DMS114 treated with DMSO at 0.1 percent for 48 hours (cell line): ENCODE data around the gene SEPTIN1.
"Not testable (repeated sequence)": the region's sequence is repeated elsewhere in the genome, so short reads cannot be mapped to it uniquely, and the experiment has no call there.

Source experiments
- DNase-seq: peaks from one replicate; lab custom pipeline; 2025; ENCODE audit not compliant: unreplicated experiment; lab: John Stamatoyannopoulos, UW

Gene SEPTIN1

DNA sequence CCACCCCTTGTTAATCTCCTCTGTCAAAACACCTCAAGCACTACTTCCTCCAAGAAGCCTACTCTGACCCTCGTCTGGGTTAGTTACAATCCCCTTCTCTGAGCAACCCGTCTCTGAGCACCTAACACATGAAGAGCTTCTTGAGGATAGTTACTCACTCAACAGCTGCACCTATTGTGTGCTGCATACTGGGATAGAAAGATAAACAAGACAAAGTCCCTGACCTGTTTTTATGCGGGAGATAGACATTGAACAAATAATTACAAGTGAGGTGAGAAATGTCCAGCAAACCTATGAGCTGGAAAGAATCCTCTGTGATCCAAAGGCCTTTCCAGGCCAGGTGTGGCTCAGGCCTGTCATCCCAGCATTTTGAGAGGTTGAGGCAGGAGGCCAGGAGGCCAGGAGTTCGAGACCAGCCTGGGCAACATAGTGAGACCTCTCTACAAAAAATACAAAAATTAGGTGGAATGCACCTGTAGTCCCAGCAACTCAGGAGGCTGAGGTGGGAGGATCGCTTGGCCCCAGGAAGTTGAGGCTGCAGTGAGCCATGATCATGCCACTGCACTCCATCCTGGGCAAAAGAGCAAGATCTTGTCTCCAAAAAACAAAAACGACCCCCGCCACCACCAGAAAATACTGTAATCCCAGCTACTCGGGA lies 19.5 kb upstream of the SEPTIN1 start:
- no peak for DNase-seq

DNA sequence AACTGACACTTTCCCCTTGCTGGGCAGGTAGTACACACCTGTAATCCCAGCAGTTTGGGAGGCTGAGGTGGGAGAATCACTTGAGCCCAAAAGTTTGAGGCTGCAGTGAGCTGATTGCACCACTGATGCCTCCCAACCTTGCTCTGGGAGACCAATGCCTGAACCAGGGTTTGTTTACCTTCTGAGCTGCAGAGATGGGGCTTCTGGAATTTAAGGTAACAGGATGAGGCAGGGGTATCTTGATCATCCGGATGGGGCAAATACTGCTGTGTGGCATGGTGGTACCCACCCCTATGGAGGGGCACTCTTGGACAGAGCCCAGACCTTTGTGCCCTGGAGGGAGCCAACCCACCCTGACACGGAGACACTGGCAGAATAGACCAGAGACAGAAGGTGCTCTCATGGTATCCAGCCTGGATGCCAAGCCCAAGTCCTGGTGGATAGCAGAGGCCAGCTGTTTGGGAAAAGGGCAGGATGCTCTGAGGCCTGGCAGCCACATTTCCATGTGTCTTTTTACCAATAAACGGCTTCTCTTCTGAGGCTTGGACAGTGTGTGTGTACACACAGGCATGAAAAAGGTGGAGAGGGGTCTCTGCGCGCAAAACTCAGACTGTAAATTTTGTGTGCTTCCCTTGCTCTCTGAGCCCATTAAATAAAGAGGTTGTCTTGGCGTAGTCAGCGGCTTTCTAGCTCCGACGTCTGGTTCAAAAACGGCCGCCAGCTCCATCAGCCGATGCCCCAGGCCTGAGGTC lies 17.2 kb upstream of the SEPTIN1 start:
- no peak for DNase-seq

DNA sequence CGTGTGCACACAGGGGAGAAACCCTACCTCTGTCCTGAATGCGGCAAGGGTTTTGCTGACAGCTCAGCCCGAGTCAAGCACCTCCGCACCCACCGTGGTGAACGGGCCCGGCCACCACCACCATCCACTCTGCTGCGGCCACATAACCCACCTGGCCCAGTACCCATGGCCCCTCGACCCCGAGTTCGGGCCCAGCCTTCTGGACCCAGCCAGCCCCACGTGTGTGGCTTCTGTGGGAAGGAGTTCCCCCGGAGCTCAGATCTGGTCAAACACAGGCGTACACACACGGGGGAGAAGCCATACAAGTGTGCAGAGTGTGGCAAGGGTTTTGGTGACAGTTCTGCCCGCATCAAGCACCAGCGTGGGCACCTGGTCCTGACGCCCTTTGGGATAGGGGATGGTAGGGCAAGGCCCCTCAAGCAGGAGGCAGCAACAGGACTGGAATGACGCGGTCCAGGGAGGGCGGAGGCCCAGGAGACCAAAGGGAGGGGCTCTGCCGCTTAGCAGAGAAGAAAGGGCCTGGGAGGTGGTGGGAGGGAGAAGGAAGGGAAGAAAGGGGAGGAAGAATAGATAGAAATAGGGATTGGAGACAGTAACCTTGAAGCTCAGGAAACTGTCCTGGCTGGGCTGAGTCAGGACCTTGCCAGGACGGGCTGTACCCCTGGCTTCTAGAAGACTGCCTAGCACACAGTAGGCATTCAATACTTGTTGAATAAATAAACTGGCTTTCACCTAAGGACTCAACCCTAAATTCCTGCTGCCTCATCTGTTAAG lies 16.5 kb upstream of the SEPTIN1 start:
- DNase-seq = no peak

DNA sequence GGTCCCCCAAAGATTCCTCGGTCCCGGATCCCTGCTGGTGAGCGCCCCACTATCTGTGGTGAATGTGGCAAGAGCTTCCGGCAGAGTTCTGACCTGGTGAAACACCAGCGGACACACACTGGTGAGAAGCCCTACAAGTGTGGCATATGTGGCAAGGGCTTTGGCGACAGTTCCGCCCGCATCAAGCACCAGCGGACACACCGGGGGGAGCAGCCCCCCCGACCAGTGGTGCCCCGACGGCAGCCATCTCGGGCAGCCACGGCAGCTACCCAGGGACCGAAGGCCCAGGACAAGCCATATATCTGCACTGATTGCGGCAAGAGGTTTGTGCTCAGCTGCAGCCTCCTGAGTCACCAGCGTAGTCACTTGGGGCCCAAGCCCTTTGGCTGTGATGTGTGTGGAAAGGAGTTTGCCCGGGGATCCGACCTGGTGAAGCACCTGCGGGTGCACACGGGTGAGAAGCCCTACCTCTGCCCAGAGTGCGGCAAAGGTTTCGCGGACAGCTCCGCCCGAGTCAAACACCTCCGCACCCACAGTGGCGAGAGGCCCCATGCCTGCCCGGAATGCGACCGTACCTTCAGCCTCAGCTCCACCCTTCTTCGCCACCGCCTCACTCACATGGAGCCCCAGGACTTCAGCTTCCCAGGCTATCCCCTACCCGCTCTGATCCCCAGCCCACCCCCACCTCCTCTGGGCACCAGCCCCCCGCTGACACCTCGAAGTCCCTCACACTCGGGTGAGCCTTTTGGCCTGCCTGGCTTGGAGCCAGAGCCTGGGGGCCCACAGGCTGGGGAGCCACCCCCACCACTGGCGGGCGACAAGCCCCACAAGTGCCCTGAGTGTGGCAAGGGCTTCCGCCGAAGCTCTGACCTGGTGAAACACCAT lies 15.7 kb upstream of the SEPTIN1 start:
- DNase-seq = no peak

DNA sequence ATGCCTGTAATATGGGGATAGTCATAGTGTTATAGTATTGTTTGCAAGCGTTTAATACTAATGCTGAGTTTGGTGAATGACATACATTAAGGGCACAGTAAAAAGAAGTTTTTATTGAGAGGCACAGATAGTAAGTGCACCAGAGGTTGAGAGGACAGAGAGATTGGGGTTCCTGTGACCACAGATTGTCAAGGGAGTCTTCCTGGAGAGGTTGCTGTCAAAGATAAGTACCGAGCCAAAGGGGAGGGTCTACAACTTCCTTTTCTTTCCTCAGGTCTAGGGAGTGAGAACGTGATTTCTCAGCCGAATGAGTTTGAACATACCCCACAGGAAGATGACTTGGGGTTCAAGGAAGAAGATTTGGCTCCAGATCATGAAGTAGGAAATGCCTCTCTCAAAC lies 14.7 kb upstream of the SEPTIN1 start:
- DNase-seq = no peak

DNA sequence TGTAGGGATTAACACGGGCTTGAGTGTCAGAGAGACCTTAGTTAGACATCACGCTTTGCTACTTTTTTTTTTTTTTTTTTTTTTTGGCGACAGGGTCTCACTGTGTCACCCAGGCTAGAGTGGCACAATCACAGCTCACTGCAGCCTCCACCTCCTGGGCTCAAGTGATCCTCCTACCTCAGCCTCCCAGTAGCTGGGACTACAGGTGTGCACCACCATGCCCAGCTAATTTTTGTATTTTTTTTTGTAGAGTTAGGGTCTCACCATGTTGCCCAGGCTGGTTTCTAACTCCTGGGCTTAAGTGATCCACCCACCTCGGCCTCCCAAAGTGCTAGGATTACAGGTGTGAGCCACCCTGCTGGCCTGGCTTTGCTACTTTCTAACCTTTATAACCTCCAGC lies 14.3 kb upstream of the SEPTIN1 start:
- DNase-seq = not testable (repeated sequence)

DNA sequence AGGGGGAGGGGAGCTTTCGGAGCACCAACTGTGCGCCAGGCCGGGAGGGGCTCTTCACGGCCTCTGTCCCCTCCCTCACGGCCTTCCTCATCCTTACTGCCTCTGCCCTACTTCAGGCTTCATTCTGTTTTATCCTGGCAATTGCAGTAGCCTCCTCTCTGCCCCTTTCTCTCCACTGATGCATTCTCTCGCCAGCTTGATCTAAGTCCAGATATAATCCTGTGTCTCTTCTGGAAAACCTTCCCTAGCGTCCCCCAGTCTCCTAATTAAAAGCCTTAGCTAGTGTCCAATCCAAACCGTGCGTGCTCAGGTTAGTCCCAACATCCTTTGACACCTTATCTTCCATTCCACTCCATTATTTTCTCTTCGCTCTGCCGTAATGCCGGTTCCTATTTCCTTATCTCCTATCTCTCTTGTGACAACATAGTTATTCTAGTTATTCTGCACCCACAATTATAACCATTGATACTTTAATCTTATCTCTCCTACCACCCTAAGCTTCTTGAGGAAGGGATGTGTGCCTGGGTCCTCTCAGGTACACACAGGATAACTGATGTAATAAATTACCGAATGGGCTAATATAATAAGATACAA lies 13.7 kb upstream of the SEPTIN1 start:
- no peak for DNase-seq

DNA sequence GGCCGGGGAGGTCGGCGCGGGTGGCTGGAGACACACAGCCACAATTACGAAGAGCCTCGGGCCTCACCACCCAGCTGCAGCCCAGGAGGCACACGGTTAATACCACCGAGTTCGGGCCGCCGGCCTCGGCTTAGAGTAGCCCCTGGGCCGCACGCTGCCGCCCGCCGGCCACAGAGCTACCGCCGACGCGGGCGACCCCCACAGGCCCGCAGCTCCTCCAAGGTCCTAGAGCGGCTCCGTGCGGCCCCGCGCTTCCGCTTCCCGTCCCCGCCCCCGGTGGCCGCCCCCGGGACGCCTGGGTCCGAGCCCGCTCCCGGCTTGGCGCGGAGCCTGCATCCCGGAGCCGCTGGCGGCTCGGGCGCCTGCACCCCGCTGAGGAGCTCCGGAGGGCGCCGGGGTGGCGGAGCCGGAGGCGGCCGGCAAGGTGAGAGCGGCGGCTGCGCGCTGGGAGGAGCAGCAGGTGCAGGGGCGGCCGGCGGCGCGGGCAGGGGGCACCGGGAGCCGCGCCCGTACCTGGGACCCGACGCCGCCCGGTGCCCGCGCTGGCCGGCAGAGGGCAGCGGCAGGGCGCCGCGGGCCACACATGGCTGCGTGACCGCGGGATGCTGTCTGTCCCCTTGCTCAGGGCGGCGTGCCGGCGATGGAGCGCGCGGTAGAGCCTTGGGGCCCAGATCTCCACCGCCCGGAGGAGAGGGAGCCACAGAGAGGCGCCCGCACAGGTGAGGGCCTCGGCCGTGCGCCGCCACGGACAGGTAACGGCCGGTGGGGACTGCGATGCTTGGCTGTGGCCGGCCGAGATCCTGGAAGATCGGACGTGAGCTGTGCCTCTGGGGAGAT lies 13.0 kb upstream of the SEPTIN1 start, which contains the start of gene ZNF48:
ZNF48 (plus strand) TSS at position 266 of the 837 bp plus-strand sequence; CDS start at position 641, 375 bp downstream.
- DNase-seq = peak; percentile 57

DNA sequence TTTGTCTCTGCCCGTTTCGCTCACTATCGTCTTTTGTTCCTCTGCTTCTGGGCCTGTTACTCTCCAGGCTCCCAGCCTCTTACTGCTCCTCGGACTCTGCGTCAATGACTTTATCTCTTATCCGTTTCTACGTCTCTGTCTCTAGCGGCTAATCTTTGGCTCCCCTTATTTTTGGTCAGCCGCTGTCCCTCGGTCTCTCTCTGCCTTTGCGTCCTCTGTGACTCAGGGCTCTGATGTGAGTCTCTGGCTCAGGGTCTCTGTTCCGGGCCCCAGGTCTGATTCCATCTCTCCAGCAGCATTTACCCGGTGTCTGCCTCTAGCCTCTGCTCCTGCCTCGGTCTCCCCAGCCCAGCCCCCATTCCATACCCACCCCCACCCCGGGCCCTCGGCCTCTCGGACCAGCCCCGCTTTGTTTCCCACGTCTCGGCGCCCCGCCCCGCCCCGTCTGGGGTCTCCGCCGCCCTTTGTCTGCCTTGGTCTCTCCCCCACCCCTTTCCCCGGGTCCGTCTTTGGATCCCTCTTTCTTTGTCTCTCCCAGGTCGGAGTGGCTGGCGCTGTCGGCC lies 12.3 kb upstream of the SEPTIN1 start:
- DNase-seq = no peak

DNA sequence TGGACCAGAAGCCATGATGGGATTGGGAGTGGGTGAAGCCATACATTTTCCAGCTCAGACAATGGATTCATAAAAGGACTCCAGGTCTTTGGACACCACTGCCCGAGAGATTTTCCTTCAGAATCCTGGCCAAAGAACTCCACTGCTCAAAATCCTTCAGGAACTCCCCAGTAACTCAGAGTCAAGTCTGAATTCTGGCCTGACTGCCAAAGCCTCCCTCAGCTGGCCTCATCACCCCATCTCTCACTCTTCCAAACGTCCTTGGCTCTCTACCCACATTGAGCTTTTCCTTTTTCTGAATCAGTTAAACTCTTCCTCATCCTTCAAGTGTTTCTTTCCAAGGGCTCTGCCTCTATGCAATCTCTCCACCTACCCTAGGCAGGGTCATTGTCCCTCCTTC lies 1.2 kb upstream of the SEPTIN1 start:
- DNase-seq = no peak

DNA sequence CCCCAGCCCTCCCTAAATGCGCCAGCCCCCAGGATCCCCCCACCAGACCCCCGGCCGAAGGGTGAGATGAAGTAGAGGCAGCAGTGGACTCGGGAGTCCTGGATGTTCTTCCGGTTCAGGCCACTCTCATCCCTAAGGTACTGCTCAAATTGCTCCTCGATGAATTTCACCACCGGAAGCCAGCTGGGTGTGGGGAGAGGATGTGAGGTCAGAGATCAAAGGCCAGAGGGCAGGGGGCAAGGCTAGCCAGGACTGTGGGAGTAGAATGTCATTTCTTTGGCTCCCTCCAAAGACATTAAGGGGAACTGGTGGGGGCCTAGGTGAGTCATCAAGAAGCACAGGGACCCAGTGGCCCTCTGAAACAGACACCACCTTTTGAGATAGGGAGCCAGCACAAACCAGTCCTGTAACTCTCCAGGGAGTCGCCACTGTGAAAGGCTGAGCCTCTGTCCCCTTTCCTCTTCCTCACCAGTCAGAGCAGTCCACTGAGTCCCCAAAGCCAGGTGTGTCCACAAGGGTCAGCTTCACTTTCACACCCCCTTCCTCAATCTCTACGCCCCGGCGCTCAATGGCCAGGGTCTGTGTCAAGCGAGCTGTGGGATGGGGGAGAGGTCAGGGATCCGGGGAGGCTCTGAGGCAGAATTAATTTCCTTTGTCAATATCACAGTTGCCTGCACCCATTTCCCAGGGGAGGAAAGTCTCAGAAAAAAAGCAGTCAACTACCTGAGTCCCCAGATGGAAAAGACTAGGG lies 895 bp downstream of the SEPTIN1 start:
- no peak for DNase-seq

DNA sequence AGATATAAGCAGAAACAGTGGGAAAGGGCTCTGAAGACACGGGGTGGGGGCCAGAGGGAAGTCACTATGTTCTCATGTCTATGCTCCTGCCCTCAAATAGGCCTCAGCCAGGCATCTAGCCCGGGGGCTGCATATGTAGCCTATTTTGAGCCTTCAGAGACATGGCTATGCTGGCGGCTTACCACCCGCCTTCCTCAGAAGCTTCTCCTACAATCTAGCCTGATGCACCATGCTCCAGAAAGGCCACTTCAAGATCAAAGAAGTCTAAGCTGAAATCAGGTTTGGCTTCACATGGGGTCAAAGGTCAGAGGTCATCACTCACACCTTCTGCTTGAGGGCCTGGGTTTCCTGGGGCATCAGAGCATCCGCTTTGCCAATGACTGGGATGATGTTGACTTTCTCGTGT lies 1.6 kb downstream of the SEPTIN1 start:
- DNase-seq = no peak

DNA sequence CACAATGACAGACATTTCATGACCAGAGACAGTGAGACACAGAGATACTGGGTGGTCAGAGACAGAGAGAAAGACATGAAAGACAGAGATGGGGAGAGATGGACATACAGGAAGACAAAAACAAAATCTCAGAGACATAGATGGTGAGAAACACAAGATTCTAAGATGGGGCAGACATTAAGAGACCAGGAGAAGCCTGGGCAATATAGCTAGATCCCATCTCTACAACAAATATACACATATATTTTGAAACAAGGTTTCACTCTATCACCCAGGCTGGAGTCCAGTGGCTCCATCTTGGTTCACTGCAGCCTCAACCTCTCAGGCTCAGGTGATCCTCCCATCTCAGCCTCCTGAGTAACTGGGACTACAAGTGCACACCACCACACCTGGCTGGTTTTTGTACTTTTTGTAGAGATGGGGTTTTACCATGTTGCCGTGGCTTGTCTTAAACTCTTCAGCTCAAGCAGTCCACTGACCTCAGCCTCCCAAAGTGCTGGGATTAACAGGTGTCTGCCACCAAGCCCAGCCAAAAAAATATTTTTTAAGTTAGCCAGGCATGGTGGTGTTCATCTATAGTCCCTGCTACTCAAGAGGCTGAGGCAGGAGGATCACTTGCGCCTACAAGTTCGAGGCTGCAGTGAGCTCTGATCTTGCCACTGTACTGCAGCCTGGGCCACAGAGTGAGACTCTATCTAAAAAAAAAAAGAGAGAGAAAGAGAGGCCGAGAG lies 2.1 kb downstream of the SEPTIN1 start:
- DNase-seq = no peak

DNA sequence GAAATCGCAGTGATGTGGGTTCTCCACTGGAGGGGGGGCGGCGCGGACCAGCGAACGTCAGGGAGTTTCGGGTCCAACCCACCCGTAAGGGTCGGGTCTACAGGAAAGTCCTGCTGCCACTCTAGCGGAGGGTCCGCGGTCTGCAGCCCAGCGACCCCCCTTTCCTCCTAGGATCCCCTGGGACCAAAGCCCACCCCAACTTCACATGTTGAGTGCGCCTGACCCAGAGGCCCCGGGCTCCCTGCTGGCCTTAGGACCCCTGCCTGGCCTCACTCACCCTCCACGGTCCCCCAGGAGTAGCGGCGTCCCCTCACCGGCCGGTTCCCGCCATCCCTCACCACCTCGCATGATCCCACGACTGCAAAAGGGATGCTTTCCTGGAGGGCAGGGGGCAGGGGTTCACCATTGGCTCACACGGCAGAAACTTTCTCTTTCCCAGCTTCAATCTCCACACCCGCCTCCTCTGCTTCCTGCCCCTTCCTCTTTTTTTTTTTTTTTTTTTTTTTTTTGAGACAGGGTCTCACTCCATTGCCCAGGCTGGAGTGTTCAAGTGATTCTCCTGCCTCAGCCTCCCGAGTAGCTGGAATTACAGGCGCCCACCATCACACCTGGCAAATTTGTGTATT lies 3.1 kb downstream of the SEPTIN1 start:
- DNase-seq = no peak

DNA sequence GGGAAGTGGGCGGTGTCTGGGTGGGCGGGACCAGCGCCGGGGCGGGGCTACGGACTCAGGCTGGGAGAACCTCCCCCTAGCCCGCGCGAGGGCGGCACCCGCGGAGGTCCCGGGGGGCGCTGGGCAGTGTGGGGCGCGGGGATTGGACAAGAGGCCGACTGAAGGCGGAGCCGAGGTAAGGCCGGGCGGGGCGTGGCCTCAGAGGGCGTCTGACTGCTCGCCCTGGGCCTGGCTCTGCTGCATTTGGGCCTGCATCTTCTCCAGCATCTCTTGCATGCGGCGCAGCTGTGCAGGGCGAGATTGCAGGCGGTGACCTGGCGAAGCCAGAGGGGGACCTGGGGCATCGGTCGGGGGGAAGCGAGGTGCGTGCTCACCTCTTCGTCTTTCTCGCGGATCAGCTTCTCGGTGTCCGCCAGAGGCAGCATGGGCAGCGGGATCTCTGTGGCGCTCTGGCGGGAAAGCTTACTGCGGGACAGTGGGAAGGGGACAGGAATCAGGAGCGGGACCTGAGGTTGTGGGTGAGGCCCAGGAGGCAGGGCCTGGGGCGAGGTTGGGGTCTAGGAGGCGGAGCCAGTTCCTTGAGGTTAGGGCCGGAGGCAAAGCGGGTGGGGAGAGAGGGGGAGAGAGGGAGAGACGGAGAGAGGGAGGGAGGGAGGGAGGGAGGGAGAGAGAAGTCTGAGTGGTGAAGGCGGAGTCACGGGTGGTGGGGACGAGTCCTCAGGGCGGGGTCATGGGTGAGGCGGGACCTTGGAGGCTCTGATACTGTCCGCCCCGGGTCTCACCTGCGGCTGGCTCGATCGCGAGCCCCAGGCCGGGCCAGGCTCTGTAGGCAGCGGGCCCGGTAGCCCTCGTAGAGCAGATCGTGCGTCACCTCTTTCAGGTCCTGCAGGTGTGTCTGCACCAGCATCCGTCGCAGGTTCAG lies 3.9 kb downstream of the SEPTIN1 start:
- DNase-seq = peak; percentile 88

DNA sequence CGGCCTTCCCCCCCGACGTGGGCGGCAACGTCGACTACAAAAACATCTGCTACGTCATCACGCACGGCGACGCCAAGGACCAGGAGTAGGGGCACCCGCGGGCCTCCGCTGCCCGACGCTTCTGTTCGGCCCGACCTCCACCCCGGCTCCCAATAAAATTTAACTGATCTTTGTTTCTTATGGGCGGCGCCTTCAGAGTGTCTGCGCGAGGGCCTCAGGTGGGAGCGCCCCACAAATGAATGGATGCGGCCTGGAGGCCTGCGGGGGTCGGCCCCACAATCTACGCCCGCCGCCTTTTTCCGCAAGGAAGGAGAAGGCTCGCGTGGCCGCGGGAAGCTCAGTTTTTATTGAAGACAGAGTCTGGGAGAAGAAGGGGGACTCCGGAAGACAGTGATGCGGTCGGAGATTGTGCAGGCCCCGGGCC lies 4.5 kb downstream of the SEPTIN1 start:
- peak; percentile 84 for DNase-seq
